Measurements from ENCODE around the gene ZBTB42.

Gene ZBTB42

GRCh38 chr14:104773505-104774452 lies 27.1 kb upstream of the ZBTB42 start:
- TF ChIP-seq CTCF (IDR thresholded peaks at IDR 0.05; ENCODE audit: borderline replicate concordance, control extremely low read depth, extremely low read depth, insufficient read depth, missing control alignments) = no peak
- in situ Hi-C loops (cut with MboI; ENCODE audit: low sequenced_read_pairs, unreplicated experiment) = loop anchor here (5.0 kb wide), 1 partner anchor 54 kb away; no protein-coding TSS in a partner anchor
- DNase-seq (ENCODE audit: low spot score) = no peak

GRCh38 chr14:104774453-104775072 lies 26.3 kb upstream of the ZBTB42 start:
- no peak for TF ChIP-seq CTCF (IDR thresholded peaks at IDR 0.05; ENCODE audit: borderline replicate concordance, control extremely low read depth, extremely low read depth, insufficient read depth, missing control alignments)
- no peak for DNase-seq (ENCODE audit: low spot score)
- in situ Hi-C loops (cut with MboI; ENCODE audit: low sequenced_read_pairs, unreplicated experiment) = loop anchor here (5.0 kb wide), 1 partner anchor 53 kb away; no protein-coding TSS in a partner anchor

GRCh38 chr14:104775073-104775489 lies 25.8 kb upstream of the ZBTB42 start:
- TF ChIP-seq CTCF (IDR thresholded peaks at IDR 0.05; ENCODE audit: borderline replicate concordance, control extremely low read depth, extremely low read depth, insufficient read depth, missing control alignments) = no peak
- in situ Hi-C loops (cut with MboI; ENCODE audit: low sequenced_read_pairs, unreplicated experiment) = no loop called here

GRCh38 chr14:104776481-104776880 lies 24.4 kb upstream of the ZBTB42 start:
- in situ Hi-C loops (cut with MboI; ENCODE audit: low sequenced_read_pairs, unreplicated experiment) = no loop called here
- no peak for DNase-seq (ENCODE audit: low spot score)
- TF ChIP-seq CTCF (IDR thresholded peaks at IDR 0.05; ENCODE audit: borderline replicate concordance, control extremely low read depth, extremely low read depth, insufficient read depth, missing control alignments) = no peak

More at GRCh38 chr14:104775073-104775489, 25.8 kb upstream of the ZBTB42 start:
- no peak for DNase-seq (ENCODE audit: low spot score)

- no peak for DNase-seq (ENCODE audit: low spot score)
- no peak for TF ChIP-seq CTCF (IDR thresholded peaks at IDR 0.05; ENCODE audit: borderline replicate concordance, control extremely low read depth, extremely low read depth, insufficient read depth, missing control alignments)
- in situ Hi-C loops (cut with MboI; ENCODE audit: low sequenced_read_pairs, unreplicated experiment) = no loop called here
These were observed 23.7 kb upstream of the ZBTB42 start for GRCh38 chr14:104776961-104777807.

- DNase-seq (ENCODE audit: low spot score) = no peak
- TF ChIP-seq CTCF (IDR thresholded peaks at IDR 0.05; ENCODE audit: borderline replicate concordance, control extremely low read depth, extremely low read depth, insufficient read depth, missing control alignments) = no peak
- in situ Hi-C loops (cut with MboI; ENCODE audit: low sequenced_read_pairs, unreplicated experiment) = no loop called here
These were observed 23.1 kb upstream of the ZBTB42 start for GRCh38 chr14:104777808-104778249.
